T-helper 2 cell treated with Interferon-gamma antibody and Interleukin-4, amounts not matched to agents 100 ng/mL and 5 ng/mL, for 36 hours (primary cell): ENCODE data around the gene MRGPRD. TPM values are rescaled to one million over a fixed set of nuclear protein-coding genes. Genes with fewer than 3 reads are reported as not detected.
"Not testable (repeated sequence)": the region's sequence is repeated elsewhere in the genome, so short reads cannot be mapped to it uniquely, and the experiment has no call there.

Experiments
- intact Hi-C: fragments of 100-400 bp; cut with micrococcal nuclease; formaldehyde crosslinking; loops from one replicate; pipeline ENCODE4 v1.15.1; 2023
- total RNA-seq: library from RNA; stranded (reverse); gene quantifications from 2 replicates; pipeline ENCODE4 v1.2.3, GENCODE V29; 2022

MRGPRD gene
- total RNA-seq, 1 donor from 2014 or later: not detected

GRCh38 chr11:69006816-69007215, 26.0 kb upstream of the MRGPRD start:
- intact Hi-C loops: no loop called here

- intact Hi-C loops: no loop called here
Measured at GRCh38 chr11:69005631-69006368, 25.0 kb upstream of the MRGPRD start.

DNA sequence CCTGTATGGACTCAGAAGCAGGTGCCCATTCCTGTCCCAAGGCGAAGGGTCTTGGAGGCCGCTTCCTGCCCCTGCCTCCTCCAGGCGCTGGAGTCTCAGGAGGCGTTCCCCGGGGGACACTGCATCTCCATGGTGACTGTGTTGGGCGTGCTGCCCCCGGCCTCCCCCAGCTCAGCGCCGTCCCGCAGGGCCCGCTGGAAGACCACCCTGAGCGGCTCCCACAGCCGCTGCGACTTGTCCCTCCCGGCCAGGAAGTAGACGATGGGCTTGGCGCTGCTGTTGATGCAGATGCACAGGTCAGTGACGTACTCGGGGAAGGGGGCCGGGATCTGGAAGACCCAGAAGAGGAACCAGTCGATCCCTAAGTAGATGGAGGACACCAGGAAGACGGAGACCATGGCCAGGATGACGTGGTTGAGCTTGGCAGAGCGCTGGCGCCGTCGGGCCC, 24.4 kb upstream of the MRGPRD start:
- intact Hi-C loops: no loop called here

DNA sequence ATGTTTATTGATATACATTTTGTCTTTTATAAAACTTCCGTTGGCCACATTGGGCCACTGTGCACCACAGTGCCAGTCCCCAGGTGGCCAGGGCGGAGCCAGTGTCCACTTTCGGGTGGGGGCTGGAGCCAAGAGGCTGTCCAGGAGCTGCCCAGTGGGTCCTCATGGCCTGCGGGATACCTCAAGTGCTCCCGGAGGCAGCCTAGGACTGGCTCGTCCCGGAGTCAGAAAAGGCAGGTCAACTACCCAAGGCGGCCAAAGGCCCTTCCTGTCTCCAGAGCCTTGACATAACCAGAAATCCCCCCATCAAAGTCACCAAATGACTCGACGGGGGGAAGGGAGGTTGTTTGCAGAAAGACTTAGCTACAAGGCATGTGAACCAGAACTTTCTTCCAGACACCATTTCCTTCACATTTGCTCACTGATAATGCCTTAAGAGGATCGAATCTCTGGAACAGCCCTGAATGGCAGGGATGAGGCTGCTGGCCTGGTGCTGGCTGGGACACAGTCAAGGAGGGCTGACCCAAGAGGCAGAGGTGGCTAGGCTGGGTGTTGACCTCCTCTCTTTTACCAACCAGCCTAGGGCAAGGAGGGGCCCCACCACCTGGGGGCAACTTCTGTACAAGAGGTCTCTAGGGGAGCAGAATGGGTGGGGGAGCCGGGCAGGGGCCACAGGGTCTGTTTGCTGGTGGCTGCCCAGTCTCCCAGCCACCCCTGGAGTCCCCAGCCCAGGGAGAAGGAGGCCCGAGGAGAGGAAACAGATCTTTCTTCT, 23.8 kb upstream of the MRGPRD start:
- intact Hi-C loops: no loop called here

GRCh38 chr11:69003866-69004367, 23.1 kb upstream of the MRGPRD start:
- intact Hi-C loops: no loop called here

- intact Hi-C loops: no loop called here
Measured at GRCh38 chr11:69003301-69003865, 22.6 kb upstream of the MRGPRD start.

GRCh38 chr11:69002570-69003231, 21.9 kb upstream of the MRGPRD start:
- intact Hi-C loops: no loop called here

- intact Hi-C loops: no loop called here
Measured at GRCh38 chr11:69002110-69002569, 21.4 kb upstream of the MRGPRD start.

- intact Hi-C loops: no loop called here
Measured at GRCh38 chr11:69001243-69002081, 20.7 kb upstream of the MRGPRD start.

DNA sequence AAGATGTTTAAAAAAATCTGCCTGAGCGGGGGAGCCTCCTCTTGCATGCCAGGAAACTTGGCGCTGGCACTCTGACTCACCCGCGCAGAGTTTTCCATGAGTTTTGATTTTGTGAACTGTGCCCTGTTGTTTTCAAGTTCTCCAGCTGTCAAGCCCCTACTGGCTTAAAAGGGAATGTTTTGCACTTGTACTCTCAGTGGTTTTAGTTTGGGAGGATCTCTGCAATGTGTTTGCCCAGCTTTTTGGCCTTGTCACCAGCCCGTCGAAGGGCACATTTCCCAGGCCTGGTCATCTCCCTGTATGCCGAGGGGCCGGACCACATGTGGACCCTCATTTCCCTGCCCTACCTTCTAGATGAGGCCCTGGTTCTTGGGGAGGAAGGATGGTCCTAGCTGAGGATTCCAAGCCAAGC, 20.1 kb upstream of the MRGPRD start:
- intact Hi-C loops: no loop called here

- intact Hi-C loops: no loop called here
Measured at GRCh38 chr11:69000391-69000790, 19.6 kb upstream of the MRGPRD start.

- intact Hi-C loops: not testable (repeated sequence)
Measured at GRCh38 chr11:68999748-69000355, 19.1 kb upstream of the MRGPRD start.

DNA sequence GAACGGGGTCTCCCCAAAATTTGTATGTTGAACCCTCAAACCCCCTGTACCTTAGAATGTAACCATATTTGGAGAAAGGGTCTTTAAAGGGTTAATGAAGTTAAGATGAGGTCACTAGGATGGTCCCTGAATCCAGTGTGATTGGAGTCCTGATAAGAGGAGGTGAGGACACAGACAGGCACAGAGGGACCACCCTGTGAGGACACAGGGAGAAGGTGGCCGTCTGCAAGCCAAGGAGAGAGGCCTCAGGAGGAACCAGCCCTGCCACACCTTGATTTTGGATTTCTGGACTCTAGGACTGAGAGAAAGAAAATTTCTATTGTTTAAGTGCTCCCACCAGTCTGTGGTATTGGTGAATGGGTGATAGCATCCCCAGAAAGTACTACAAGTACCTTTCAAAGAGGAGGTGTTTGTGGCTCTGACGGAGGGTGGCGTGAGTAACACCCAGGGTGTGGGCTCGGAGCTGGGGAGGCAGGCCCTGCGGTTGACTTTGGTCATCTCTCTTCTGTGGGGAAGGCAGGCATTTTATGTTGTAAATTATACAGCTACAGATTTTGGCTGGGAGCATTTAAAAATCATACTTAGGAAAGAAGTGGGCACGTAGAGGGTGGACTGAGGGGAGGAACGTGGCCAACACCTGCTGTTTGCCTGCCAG, 18.4 kb upstream of the MRGPRD start:
- intact Hi-C loops: no loop called here

DNA sequence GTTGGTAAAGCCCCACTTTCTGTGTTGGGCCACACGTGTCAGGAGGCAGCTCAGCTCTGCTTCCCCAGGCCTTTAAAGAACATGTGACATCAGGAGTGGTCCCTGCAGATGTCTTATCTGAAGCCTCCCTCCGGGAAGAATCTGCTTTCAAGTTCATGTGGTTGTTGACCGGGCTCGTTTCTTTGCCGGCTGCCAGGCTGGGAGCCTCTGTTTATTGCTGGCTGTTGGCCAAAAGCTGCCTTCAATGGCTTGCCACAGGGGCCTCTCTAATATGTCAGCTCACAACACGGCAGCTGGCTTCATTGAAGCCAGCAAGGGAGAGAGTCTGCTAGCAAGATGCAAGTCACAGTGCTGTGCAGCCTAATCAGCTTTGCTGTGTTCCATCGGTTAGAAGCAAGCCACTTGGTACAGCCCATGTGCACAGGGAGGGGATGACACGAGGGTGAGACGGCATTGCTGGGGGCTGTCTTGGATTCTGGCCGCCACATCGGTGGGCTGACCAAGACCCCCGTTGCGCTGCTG, 17.7 kb upstream of the MRGPRD start:
- intact Hi-C loops: no loop called here

DNA sequence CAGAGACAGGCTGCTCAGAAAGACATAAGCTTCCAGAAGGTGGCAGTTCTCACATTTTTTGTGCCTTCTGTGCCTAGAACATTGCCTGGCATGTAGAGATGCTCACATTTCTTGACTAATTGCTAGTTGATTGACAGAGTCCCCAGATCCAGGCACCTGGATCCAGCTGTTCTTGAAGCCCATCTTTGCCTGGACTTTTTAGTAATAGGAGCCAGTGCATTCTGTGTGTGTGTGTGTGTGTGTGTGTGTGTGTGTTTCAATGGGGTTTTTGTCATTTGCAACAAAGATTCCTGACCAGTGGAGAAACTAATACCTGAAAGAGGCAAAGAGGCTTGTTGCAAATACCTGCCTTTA, 17.2 kb upstream of the MRGPRD start:
- intact Hi-C loops: no loop called here

GRCh38 chr11:68997124-68997994, 16.6 kb upstream of the MRGPRD start:
- intact Hi-C loops: no loop called here

GRCh38 chr11:68996376-68997123, 15.8 kb upstream of the MRGPRD start:
- intact Hi-C loops: no loop called here

DNA sequence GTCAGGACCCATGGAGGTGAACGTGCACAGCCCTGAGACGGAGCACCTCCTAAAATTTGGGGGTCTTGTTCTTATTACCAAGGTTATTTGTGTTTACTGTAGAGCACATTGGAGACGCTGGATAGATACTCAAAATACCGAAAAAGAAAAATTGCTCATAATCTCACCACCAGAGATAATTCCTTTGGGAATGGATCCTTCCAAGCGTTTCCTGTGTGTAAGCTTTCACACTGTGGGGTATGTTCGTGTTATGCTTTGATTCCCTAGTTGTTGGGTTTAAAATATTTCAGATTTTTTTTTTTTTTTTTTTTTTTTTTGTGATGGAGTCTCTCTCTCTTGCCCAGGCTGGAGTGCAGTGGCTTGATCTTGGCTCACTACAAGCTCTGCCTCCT, 14.1 kb upstream of the MRGPRD start:
- intact Hi-C loops: no loop called here
